HEK293 (cell line): ENCODE measurements around the gene IDH3B.

Experiments
- CTCF ChIP-seq: fragments of 450-650 bp; formaldehyde crosslinking; IDR thresholded peaks from 2 replicates; pipeline ENCODE4 v1.5.1; 2016; ENCODE audit warnings: missing biosample characterization, missing genetic modification characterization
- YY2 ChIP-seq: fragments of 450-650 bp; formaldehyde crosslinking; IDR thresholded peaks from 2 replicates; pipeline ENCODE4 v1.5.1; 2016; ENCODE audit warnings: missing biosample characterization, missing genetic modification characterization

GRCh38 chr20:2631228-2631627, 32.8 kb downstream of the IDH3B start:
- no peak for TF ChIP-seq CTCF (tag by site-specific recombination)
- no peak for TF ChIP-seq YY2 (tag by site-specific recombination)
